ENCODE results near the gene SGPP1.

- TF ChIP-seq REST (IDR thresholded peaks at IDR 0.05): no peak
- TF ChIP-seq MYC (IDR thresholded peaks at IDR 0.05; ENCODE audit: borderline replicate concordance, low read length): no peak
- no peak for TF ChIP-seq CHD2 (IDR thresholded peaks at IDR 0.05; ENCODE audit: low read length, partially characterized antibody)
- TF ChIP-seq POLR2A (IDR thresholded peaks at IDR 0.05; ENCODE audit: low read length): no peak
- TF ChIP-seq CTCF (IDR thresholded peaks at IDR 0.05): no peak
- TF ChIP-seq JUN (IDR thresholded peaks at IDR 0.05): no peak
These were observed 1.4 kb downstream of the SGPP1 start for GRCh38 chr14:63726499-63726898.

Measured in A549 (cell line).